Measurements from ENCODE around the gene YIPF5.

Gene YIPF5

GRCh38 chr5:144177548-144177947 lies 7.1 kb upstream of the YIPF5 start:
- DNase-seq (ENCODE audit: low read depth) = no peak

GRCh38 chr5:144173766-144174165 lies 3.3 kb upstream of the YIPF5 start:
- no peak for DNase-seq (ENCODE audit: low read depth)

DNA sequence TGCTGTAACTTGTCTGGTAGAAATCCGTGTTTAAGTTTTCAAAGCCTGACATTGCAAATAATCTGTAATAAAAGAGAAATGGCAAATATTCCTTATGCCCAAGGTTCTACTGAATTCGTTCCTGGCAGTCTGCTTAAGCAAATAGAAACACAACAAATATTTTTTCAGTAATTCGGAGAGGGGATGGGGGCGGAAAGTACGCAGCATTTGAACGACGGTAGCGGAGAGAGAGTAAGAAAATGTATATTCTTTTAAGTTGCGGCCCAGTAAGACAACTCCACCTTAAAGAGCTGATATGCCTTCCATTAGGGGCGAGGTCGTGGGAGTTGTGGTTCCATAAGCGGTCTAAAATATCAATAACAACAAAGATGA lies 569 bp downstream of the YIPF5 start:
- no peak for DNase-seq (ENCODE audit: low read depth)

- no peak for DNase-seq (ENCODE audit: low read depth)
Measured at GRCh38 chr5:144167998-144168397, 2.5 kb downstream of the YIPF5 start.

DNA sequence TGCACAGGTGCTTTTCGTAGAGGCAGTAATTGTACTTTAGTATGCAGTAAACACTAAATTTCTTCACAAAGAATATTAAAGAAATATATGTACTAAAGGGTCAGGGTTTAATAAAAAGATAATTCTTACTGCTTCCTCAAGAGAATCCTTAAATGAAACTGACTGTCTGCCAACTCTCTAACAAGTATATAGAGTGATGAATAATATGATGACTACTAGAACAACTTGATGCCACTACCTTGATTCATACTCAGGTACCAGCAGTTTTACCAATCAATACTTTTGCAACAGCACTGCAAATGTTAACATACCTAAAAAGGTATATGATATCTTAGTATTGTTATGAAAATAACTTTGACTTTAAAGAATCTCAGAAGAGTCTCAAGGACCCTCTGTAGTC lies 3.8 kb downstream of the YIPF5 start:
- DNase-seq (ENCODE audit: low read depth) = no peak

DNA sequence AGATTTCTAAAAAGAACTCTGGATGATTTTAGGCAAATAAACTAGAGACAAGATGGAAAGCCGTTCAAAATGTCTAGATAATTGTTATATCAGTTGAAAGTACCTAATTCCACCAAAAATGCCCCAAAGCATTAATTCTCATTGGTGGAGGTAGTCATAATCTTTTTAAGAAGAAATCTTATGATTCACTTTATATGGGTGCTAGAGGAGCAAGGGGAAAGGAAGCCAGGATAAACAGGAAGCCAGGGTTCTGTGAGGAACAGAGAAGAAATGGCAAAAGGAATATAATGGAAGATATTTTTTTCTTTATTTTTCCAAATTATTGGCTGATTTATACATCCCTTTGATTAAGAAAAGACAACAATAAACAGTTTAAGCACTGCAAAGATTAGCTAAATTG lies 7.8 kb downstream of the YIPF5 start:
- DNase-seq (ENCODE audit: low read depth) = no peak

DNA sequence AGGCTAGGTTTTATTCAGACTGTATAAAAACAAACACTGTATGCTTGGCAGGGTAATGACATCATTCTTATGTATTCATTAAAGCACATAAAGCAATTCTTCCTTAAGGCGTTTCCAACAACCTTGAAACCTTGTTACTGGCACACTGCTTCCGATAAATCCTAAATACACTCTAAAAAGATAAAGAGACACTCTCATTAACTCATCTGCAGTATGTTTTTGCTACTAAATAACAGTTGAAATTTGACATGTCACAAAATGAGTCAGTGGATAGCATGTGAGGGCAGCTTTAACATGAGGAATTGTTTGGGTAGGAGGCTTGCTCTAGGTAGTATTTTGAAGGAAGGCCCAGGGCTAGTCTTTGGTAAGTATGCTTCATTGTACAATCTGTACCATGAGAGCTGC lies 13.7 kb downstream of the YIPF5 start:
- no peak for DNase-seq (ENCODE audit: low read depth)

DNA sequence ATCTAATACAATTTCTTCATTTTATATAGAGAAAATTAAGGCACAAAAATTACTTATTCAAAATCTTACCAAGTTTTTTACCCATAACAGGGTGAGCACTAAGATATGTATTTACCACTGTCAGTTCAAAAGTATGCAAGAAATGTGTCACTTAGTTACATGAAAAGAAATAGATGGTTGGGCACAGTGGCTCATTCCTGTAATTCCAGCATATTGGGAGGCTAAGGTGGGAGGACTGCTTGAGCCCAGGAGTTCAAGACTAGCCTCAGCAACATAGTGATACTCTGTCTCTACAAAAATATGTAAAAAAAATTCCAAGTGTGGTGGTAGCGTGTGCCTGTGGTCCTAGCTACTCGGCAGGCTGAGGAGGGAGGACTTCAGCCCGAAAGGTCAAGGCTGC lies 19.4 kb downstream of the YIPF5 start:
- no peak for DNase-seq (ENCODE audit: low read depth)

DNA sequence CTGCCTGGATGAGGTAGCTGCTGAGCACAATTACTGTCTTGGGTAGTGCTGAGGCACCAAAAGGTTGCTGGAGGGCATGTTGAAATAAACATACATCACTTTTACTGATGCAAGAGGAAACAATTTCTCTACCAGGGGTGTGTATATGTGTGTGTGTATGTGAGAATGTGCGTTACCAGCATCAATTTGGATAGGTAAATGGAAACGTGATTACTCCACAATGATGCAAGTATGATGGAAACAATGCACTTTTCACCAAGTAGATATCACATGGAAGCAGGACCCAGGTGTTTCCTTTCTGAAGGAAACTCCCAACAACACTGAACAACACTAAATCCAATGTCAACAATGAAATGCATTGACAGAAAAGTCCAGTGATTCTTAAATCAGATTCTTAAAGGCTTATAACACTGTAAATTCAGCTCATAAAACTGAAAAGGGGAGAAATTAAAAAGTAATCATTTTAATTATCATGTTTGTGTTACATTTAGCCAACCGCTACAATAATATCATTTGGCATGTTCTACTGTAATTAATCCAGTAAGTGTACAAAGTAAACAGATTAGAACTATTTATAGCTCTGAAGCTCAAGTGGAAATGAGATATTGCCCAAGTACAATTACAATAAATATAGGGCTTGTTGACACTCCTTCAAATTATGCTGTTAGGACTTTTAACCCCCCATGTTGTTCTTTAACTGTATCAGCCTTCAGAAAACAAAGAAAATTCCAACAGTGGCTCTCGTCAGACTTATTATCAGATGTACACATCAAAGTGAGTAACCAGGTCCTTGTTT lies 25.3 kb downstream of the YIPF5 start:
- DNase-seq (ENCODE audit: low read depth) = no peak

DNA sequence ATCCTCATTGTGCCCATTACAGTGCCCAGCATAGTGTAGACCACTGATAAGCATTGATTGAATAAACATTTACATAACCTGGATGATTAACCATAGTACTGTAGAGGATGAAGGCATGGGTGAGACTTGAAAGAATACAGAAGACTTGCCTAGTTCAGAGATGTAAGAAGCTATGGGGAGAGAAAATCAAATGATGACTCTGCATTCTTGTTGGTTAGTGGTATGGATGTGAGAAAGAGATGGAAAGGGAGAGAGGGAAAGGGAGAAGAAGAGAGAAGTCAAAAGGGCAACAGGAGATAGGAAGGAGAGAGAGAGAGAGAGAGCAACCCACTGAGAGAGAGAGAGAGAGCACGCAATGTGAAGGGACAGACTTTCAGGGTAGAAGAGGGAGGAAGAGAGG lies 26.8 kb downstream of the YIPF5 start:
- no peak for DNase-seq (ENCODE audit: low read depth)

DNA sequence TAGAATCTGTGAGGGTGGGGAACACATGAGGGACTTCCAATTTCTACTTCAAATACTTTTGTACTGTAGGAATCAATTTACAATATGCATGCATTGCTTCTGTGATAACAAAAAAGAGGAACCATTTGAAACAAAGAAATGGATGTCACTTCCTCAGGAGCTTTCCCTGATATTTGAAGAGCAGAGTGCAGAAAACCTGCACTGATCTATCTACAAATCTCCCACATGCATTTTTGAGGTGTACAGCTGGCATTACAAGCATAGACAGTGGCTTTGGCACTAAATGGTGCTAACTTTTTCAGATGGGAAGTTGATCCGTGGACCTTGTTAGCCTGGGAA lies 27.7 kb downstream of the YIPF5 start:
- no peak for DNase-seq (ENCODE audit: low read depth)

- DNase-seq (ENCODE audit: low read depth) = no peak
Measured at GRCh38 chr5:144142139-144142823, 28.2 kb downstream of the YIPF5 start.

DNA sequence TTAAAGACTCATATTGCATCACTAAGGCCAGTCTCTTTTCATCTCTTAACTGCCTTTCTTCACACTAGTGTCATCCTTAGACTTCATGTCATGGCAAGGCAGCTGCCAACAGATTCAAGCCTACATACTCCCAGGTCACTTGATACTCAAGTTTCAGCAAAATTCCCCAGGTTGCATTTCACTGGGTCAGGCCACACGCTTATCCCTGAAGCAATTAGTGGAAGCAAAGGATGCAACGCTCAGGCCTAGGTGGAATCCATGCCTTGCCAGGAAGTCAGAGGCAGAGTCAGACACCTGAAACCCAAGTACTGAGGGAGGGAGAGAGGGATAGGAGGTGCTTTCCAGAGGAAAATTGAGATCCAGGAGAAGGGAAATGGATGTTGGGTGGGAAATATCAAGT lies 28.9 kb downstream of the YIPF5 start:
- no peak for DNase-seq (ENCODE audit: low read depth)

DNA sequence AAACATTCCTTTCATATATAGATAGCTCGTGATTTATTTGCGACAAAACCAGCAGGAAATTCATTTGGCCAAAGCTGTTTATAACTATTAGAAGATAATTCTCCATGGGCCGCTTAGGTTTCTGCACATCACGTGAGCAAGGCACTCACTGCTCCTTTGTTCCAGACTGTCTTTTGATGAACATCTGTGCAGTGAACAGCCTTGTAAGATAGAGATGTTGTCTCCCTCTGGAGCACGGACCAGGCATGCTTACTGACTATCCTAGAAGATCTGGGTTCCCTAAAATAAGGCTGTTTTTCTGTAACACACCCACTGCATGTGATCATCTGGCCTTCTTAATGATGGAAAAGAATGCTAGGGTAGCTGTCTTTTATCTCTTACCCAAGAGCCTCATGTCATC lies 30.9 kb downstream of the YIPF5 start:
- no peak for DNase-seq (ENCODE audit: low read depth)

DNA sequence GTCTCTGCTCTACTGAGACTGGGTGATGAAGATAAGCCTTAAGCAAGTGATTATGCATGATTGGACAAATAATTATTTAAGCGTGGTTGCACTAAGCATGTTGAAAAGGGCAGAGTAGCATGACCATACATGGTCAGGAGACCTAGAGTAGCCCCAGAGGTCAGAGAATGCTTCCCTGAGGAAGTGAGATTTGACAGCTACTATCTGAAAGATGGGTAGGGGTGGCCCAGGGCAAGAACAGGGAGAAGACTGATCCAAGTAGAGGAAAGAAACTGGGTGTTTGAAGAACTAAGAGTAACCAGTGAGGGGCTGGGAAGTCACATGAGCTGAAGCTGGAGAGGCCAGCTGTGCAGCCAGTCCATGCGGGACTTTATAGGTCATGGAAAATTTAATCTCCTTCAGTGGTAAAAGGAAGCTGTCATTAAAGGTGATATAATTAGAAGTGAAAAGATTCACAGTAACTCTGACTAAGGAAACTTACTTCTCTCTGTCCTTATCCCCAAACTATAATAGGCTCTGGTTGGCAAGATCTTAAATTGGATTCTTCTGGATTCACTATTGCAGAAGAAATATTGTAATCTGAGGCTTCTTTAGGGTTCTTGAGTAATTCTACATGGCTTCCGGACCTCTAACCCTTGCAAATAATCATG lies 35.2 kb downstream of the YIPF5 start:
- DNase-seq (ENCODE audit: low read depth) = no peak

DNA sequence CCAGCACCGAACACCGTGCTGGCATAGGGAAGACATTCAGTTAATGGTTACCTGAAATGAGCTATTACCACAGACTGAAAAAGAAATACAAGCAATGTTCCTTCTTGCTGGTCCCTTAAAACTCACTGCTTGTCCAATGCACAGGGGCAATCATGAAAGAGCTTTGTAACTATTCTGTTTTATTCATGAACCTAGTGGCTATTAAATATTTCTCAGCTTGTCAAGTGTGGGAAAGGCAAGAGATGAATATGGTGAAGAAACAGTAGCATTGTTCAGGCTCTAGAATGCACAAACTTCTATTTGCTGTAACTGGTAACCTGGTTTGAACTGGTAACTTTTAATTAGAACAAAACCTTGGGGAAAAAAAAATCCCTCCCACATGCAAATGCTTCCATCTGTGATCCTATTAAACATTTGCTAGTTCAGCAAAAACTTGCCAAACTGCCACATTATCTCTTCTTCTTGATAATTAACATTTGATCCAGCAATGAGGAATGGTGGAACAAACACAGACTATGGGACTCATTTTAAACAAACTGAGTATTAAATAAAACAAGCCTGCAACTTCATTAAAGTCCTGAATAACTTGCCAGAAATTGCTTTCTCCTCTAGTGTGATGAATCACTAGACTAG lies 36.1 kb downstream of the YIPF5 start:
- DNase-seq (ENCODE audit: low read depth) = no peak

- no peak for DNase-seq (ENCODE audit: low read depth)
Measured at GRCh38 chr5:144133050-144133633, 37.3 kb downstream of the YIPF5 start.

DNA sequence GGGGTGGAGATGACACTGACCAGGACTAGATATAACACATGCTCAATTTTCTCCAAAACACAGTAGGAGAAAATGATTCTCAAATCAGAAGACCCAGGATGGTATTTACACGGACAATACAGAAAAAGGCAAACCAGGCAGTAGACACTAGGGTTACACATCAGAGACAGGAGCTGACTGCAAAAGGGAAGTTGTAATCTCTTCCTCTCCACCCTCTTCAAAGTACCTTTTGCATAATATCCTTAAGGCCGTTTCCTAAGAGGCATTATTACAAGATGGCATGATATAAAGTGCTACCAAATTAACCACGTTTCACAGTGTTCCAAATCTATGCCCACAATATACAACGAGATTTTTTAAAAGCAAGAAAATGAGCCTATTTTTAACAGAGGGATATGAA lies 39.2 kb downstream of the YIPF5 start:
- no peak for DNase-seq (ENCODE audit: low read depth)

DNA sequence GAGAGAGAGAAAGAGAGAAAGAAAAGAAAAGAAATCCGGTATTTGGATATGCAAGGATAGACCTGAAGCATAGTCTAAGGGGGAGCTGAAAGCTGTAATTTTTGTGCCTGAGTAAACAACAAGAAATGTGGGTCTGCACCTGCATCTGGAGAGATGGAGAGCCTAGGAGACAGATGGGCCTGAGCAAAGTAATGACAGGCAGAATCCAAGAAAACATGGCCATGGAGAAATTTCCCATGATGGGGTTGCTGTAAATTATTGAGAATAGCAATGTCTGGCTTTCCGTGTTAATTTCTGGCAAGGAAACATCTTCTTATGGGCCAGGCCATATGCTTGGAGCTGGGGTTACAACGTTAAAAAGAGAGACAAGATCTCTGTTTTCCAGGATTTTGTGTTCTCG lies 40.2 kb downstream of the YIPF5 start:
- DNase-seq (ENCODE audit: low read depth) = no peak

GRCh38 chr5:144128844-144129243 lies 41.6 kb downstream of the YIPF5 start:
- no peak for DNase-seq (ENCODE audit: low read depth)

GRCh38 chr5:144126707-144127106 lies 43.8 kb downstream of the YIPF5 start:
- DNase-seq (ENCODE audit: low read depth) = no peak

DNA sequence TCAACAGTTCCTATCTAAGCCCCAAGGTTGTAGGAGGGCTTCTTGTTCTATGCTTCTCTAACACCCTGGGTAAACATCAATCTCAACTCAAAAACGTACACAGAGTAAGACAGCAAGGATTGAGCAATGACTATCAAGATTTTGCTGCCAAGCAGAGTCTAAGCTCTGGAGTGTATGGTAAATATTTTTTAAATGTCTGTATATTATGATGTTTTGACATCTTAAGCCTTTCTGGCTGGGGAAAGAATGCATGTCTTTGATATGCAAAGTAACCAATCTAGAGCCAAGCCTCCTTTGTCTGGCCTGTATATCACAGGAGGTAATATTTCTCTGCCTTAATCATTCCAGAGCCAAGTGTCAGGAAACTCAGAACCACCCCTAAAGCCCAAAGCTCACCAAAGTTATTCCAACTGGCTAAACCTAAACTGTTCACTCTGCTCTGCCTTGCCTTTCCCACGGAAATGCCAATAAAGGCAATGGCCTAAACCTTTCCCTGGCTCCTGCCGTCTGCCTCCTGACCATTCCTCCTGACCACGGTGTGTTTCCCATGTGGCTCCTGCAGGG lies 45.2 kb downstream of the YIPF5 start:
- DNase-seq (ENCODE audit: low read depth) = no peak
